Mesendoderm (in vitro differentiated cells): ENCODE data around the gene LCE3B.

Experiments used
- DNase-seq: peaks from one replicate; pipeline ENCODE4 v3.0.0; 2013
- H2AK5ac ChIP-seq: 2 replicates; pipeline ENCODE4 v1.6.1; 2013; ENCODE audit warnings: low read length, inconsistent platforms
- H2BK120ac ChIP-seq: 2 replicates; pipeline ENCODE4 v1.6.1; 2013; ENCODE audit warnings: low read depth, mild to moderate bottlenecking, low read length, moderate library complexity, mixed read lengths
- H2BK15ac ChIP-seq: replicated peaks from 2 replicates; pipeline ENCODE4 v1.6.1; 2013; ENCODE audit warnings: low read depth, mild to moderate bottlenecking, moderate library complexity
- H2BK5ac ChIP-seq: 2 replicates; pipeline ENCODE4 v1.6.1; 2013; ENCODE audit warnings: low read length, inconsistent platforms
- H3K18ac ChIP-seq: 2 replicates; pipeline ENCODE4 v1.6.1; 2013; ENCODE audit warnings: mild to moderate bottlenecking, low read length, mixed read lengths
- H3K23ac ChIP-seq: one replicate; pipeline ENCODE4 v1.6.1; 2013; ENCODE audit warnings: low read length
- H3K27ac ChIP-seq: 2 replicates; pipeline ENCODE4 v1.5.1; 2013; ENCODE audit warnings: low read depth, mild to moderate bottlenecking, inconsistent platforms, low read length, moderate library complexity
- H3K27me3 ChIP-seq: 2 replicates; pipeline ENCODE4 v1.6.1; 2013; ENCODE audit warnings: low read length, control low read depth, mild to moderate bottlenecking, inconsistent platforms; ENCODE audit not compliant: insufficient read depth, poor library complexity
- H3K36me3 ChIP-seq: 2 replicates; pipeline ENCODE4 v1.6.1; 2013; ENCODE audit warnings: low read length, inconsistent platforms; ENCODE audit not compliant: control insufficient read depth, insufficient read depth
- H3K4ac ChIP-seq: one replicate; pipeline ENCODE4 v1.6.1; 2013; ENCODE audit warnings: low read depth, mild to moderate bottlenecking, low read length, moderate library complexity
- H3K4me1 ChIP-seq: 2 replicates; pipeline ENCODE4 v1.6.1; 2013; ENCODE audit warnings: low read depth, low read length, inconsistent platforms; ENCODE audit not compliant: control insufficient read depth
- H3K4me2 ChIP-seq: 2 replicates; pipeline ENCODE4 v1.6.1; 2013; ENCODE audit warnings: low read length
- H3K4me3 ChIP-seq: 2 replicates; pipeline ENCODE4 v1.5.1; 2013; ENCODE audit warnings: mild to moderate bottlenecking, low read length
- H3K56ac ChIP-seq: one replicate; pipeline ENCODE4 v1.6.1; 2013; ENCODE audit warnings: low read length
- H3K79me1 ChIP-seq: 2 replicates; pipeline ENCODE4 v1.6.1; 2013; ENCODE audit warnings: low read length, inconsistent platforms
- H3K79me2 ChIP-seq: 2 replicates; pipeline ENCODE4 v1.6.1; 2013; ENCODE audit warnings: mild to moderate bottlenecking, low read length; ENCODE audit not compliant: control insufficient read depth, insufficient read depth
- H3K9ac ChIP-seq: 2 replicates; pipeline ENCODE4 v1.6.1; 2013; ENCODE audit warnings: low read length, inconsistent platforms
- H4K5ac ChIP-seq: one replicate; pipeline ENCODE4 v1.6.1; 2013; ENCODE audit warnings: low read length
- H4K8ac ChIP-seq: one replicate; pipeline ENCODE4 v1.6.1; 2013; ENCODE audit warnings: low read depth, mild to moderate bottlenecking, control low read depth, low read length, moderate library complexity
- WGBS: extraction: QIAGEN DNeasy Blood & Tissue Kit; methylation state at CpG from one replicate; pipeline ENCODE4 v1.1.7; 2013; ENCODE audit warnings: low lambda C conversion rate, missing lambda C conversion rate; ENCODE audit not compliant: insufficient coverage; ENCODE audit errors: extremely low coverage; 5-methylcytosine and 5-hydroxymethylcytosine counted together

The LCE3B gene

DNA sequence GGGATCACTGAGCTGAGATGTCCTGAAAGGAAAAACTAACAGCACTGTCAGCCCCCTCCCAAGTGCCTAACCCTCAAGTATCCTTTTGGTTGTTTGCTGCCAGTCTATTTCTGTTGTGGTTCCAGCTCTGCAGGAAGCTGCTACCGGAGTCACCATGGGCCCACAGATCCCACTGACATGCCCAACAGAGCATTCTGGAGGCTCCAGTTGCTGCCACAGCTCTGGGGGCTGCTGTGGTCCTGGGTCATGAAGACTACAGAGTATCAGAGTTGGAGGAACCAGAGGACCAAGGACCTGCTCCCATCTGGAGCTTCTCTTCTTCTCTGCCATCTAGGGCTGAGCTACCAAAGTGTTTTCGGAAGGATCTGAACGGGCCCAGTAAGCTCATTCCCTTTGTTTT lies 8.4 kb downstream of the LCE3B start:
- no peak overlapping the region for H4K5ac ChIP-seq
- no peak overlapping the region for H2AK5ac ChIP-seq
- H3K18ac ChIP-seq = no peak overlapping the region
- H3K36me3 ChIP-seq = no peaks in the 10 kb centered on the region
- H4K8ac ChIP-seq = no peak overlapping the region
- no CpG with 5 or more reads among the region's 3 CpGs for WGBS
- H3K4me1 ChIP-seq = no peaks in the 10 kb centered on the region
- H3K23ac ChIP-seq = no peak overlapping the region
- H3K9ac ChIP-seq = no peak overlapping the region
- H3K27me3 ChIP-seq = no peaks in the 10 kb centered on the region
- H3K4ac ChIP-seq = no peak overlapping the region
- H3K4me2 ChIP-seq = no peak overlapping the region
- H2BK120ac ChIP-seq = no peak overlapping the region
- no peak overlapping the region for H3K27ac ChIP-seq
- no peak for DNase-seq
- H3K79me1 ChIP-seq = no peaks in the 10 kb centered on the region
- no peak overlapping the region for H2BK15ac ChIP-seq
- no peak overlapping the region for H3K56ac ChIP-seq
- no peak overlapping the region for H3K4me3 ChIP-seq
- H3K79me2 ChIP-seq = no peaks in the 10 kb centered on the region
- H2BK5ac ChIP-seq = no peak overlapping the region

DNA sequence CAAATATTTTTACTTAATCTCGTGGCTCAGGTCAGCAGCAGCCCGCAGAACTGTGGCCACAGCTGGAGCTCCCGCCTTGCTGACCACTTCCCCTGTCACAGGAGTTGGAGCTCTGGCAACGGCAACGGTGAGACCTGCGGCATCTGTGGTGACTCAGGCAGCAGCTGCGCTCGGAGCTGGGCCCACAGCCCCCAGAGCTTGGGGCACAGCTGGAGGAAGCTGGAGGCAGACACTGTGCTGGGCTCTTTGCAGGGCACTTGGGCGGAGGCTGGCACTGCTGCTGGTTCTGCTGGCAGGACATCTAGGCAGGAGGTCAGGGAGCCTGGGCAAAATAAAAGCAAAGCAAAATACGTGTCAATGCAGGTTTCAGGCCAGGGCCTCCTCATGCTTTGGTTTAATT lies 9.2 kb downstream of the LCE3B start, which contains the start of gene LCE3A:
LCE3A (minus strand) TSS at position 301 of the 400 bp plus-strand sequence; CDS start at position 301, 0 bp downstream.
- H3K4me3 ChIP-seq = no peak within 1 kb of the TSS
- H3K4me2 ChIP-seq = no peak within 1 kb of the TSS
- H3K27me3 ChIP-seq = no peaks in the 10 kb centered on the region
- no peak within 1 kb of the TSS for H2AK5ac ChIP-seq
- H3K23ac ChIP-seq = no peak within 1 kb of the TSS
- H3K27ac ChIP-seq = no peak within 1 kb of the TSS
- H3K18ac ChIP-seq = no peak within 1 kb of the TSS
- H4K5ac ChIP-seq = no peak within 1 kb of the TSS
- no peak within 1 kb of the TSS for H2BK5ac ChIP-seq
- no peak within 1 kb of the TSS for H2BK15ac ChIP-seq
- H3K4ac ChIP-seq = no peak within 1 kb of the TSS
- no peaks in the 10 kb centered on the region for H3K79me1 ChIP-seq
- no peak within 1 kb of the TSS for H3K9ac ChIP-seq
- no peak for DNase-seq
- H3K36me3 ChIP-seq = no peaks in the 10 kb centered on the region
- no peak within 1 kb of the TSS for H2BK120ac ChIP-seq
- no peaks in the 10 kb centered on the region for H3K79me2 ChIP-seq
- WGBS = no CpG with 5 or more reads among the region's 10 CpGs
- H4K8ac ChIP-seq = no peak within 1 kb of the TSS
- H3K4me1 ChIP-seq = no peaks in the 10 kb centered on the region
- no peak within 1 kb of the TSS for H3K56ac ChIP-seq

DNA sequence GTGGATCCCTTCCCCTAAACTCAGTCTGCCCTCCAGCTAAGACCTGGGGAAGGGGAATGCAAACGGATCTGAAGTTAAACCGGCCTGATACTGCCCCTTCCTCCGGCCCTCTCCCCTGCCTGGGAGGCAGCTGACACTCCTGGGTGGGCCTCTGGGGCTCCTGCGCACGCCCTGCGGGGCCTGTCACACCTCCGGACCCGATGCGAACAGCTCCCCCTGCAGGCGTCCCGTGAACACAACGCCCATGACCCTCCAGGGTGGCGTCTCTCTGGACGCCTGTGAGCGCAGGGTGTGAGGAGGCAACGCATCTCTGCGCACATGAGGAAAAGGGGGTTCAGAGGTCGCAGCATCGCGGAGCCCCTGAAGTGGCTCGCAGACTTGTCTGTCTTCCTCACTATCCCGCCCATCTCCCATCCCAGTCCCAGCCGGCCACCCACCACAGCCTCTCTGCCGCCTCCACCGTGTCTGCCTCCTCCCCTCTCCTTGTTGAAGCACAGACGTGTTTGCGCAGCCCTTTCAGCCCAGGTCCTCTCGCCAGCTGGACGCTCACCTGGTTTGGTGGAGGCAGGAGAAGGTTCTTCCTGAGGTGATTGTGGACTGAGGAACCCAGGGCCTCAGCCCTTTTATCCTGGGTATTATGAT lies 9.7 kb downstream of the LCE3B start:
- Histone ChIP-seq H3K4me3 (no peak overlapping the region), H3K27me3 (no peaks in the 10 kb centered on the region), H3K27ac (no peak overlapping the region), H3K79me1 (no peaks in the 10 kb centered on the region), H4K5ac (no peak overlapping the region), H3K23ac (no peak overlapping the region), H3K4me1 (no peaks in the 10 kb centered on the region), H2AK5ac (no peak overlapping the region), H3K36me3 (no peaks in the 10 kb centered on the region), H3K18ac (no peak overlapping the region), H2BK120ac (no peak overlapping the region), H2BK5ac (no peak overlapping the region), H3K4me2 (no peak overlapping the region), H2BK15ac (no peak overlapping the region), H3K9ac (no peak overlapping the region), H3K56ac (no peak overlapping the region), H3K4ac (no peak overlapping the region), H3K79me2 (no peaks in the 10 kb centered on the region), H4K8ac (no peak overlapping the region)
- DNase-seq = peak; percentile 13
- WGBS = no CpG with 5 or more reads among the region's 29 CpGs

DNA sequence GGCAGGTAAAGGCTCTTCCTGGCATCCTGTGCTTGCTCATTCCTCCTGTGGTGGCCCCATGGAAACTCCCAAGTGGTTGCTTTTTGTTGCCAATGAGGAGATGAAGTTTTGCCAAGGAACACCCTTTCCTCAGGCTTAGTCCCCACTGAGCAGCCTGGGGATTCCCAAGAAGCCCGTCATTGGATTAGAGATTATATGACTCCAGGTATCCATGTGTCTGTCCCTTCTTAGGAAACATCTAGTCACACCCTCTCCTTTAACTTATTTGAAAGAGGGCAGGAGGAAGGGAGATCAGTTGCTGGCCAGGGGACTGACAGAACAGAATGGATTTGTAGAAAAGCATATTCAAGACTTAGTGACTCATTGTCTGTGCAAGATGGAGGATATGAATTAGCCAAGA lies 13.1 kb downstream of the LCE3B start:
- no peak overlapping the region for H3K18ac ChIP-seq
- no peak overlapping the region for H3K23ac ChIP-seq
- DNase-seq = no peak
- H2BK120ac ChIP-seq = no peak overlapping the region
- no peak overlapping the region for H3K56ac ChIP-seq
- H3K9ac ChIP-seq = no peak overlapping the region
- no peak overlapping the region for H3K4ac ChIP-seq
- H2BK15ac ChIP-seq = no peak overlapping the region
- H3K4me1 ChIP-seq = no peaks in the 10 kb centered on the region
- no peaks in the 10 kb centered on the region for H3K79me2 ChIP-seq
- H2AK5ac ChIP-seq = no peak overlapping the region
- H3K27me3 ChIP-seq = no peaks in the 10 kb centered on the region
- no CpG with 5 or more reads among the region's 1 CpG for WGBS
- no peak overlapping the region for H4K8ac ChIP-seq
- H3K4me2 ChIP-seq = no peak overlapping the region
- H2BK5ac ChIP-seq = no peak overlapping the region
- H3K79me1 ChIP-seq = no peaks in the 10 kb centered on the region
- no peak overlapping the region for H3K27ac ChIP-seq
- no peaks in the 10 kb centered on the region for H3K36me3 ChIP-seq
- H3K4me3 ChIP-seq = no peak overlapping the region
- H4K5ac ChIP-seq = no peak overlapping the region

DNA sequence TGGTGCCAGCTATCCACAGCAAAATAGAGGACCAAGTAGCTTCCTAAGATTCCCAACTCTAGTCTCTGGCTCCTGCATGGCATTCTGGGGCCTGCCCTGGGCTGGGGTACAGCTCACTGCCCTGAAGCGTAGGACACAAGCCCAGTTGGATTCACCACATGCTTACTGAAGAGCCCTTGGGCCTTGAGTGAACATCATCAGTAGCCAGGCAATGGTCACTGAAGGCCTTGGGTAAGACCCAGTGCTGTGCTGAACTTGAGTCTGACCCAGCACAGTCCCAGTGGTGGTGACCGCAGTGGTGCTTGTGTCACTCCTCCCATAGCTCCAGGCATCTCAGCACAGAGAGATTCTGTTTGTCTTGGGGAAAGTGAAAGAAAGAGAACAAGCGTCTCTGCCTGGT lies 17.0 kb downstream of the LCE3B start:
- Histone ChIP-seq H3K9ac (no peak overlapping the region), H3K27me3 (no peaks in the 10 kb centered on the region), H3K79me2 (no peaks in the 10 kb centered on the region), H4K5ac (no peak overlapping the region), H3K4me2 (no peak overlapping the region), H3K79me1 (no peaks in the 10 kb centered on the region), H2BK120ac (no peak overlapping the region), H3K27ac (no peak overlapping the region), H3K4me3 (no peak overlapping the region), H3K4me1 (no peaks in the 10 kb centered on the region), H4K8ac (no peak overlapping the region), H2BK15ac (no peak overlapping the region), H3K56ac (no peak overlapping the region), H2AK5ac (no peak overlapping the region), H3K18ac (no peak overlapping the region), H3K4ac (no peak overlapping the region), H2BK5ac (no peak overlapping the region), H3K36me3 (no peaks in the 10 kb centered on the region), H3K23ac (no peak overlapping the region)
- no peak for DNase-seq
- WGBS = no CpG with 5 or more reads among the region's 3 CpGs

DNA sequence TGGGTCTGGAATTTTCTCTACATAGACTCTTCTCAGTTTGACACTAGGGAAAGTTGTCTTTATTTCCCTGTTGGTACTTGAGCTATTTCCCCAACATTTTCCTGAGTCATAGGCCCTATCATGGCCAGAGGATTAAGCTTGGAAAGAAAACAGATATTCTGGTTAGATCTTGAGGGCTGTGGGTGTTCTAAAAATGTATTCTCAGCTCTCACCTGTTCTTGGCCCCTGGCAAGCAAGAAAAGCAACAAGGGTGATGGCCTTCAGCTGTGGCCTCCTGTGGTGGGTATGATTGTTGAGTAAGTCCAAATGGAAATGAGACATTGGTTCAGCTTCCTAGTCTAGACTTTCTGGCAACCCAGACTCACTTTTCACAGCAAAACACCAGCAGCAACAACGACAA lies 26.7 kb downstream of the LCE3B start:
- DNase-seq = no peak
- Histone ChIP-seq H3K23ac (no peak overlapping the region), H3K56ac (no peak overlapping the region), H3K4ac (no peak overlapping the region), H2BK15ac (no peak overlapping the region), H3K4me2 (no peak overlapping the region), H3K27me3 (no peaks in the 10 kb centered on the region), H3K36me3 (no peaks in the 10 kb centered on the region), H3K4me3 (no peak overlapping the region), H3K4me1 (no peaks in the 10 kb centered on the region), H2BK5ac (no peak overlapping the region), H3K79me1 (no peaks in the 10 kb centered on the region), H2BK120ac (no peak overlapping the region), H3K79me2 (no peaks in the 10 kb centered on the region), H3K9ac (no peak overlapping the region), H2AK5ac (no peak overlapping the region), H3K18ac (no peak overlapping the region), H3K27ac (no peak overlapping the region), H4K8ac (no peak overlapping the region), H4K5ac (no peak overlapping the region)
- WGBS = no CpG with 5 or more reads among the region's 1 CpG
